DOHH2 (cell line): ENCODE data around the gene LAMA5.

Source experiments
- H3F3A ChIP-seq: fragments of 200-600 bp; sonication (generic), shearing (Covaris generic); 2 replicates; pipeline ENCODE4 v1.6.0; 2016; ENCODE audit warnings: antibody characterized with exemption, mild to moderate bottlenecking; ENCODE audit not compliant: control insufficient read depth, insufficient read depth
- H3K27ac ChIP-seq: fragments of 200-600 bp; sonication (generic); 2 replicates; pipeline ENCODE4 v1.5.1; 2014; ENCODE audit warnings: low read depth, mild to moderate bottlenecking, low read length, moderate library complexity
- H3K27me3 ChIP-seq: fragments of 200-600 bp; sonication (generic); 2 replicates; pipeline ENCODE4 v1.6.1; 2014; ENCODE audit warnings: mild to moderate bottlenecking, low read length, mixed read lengths; ENCODE audit not compliant: control insufficient read depth
- H3K36me3 ChIP-seq: fragments of 200-600 bp; sonication (generic); 2 replicates; pipeline ENCODE4 v1.6.1; 2014; ENCODE audit warnings: mild to moderate bottlenecking, low read length, moderate library complexity, mixed read lengths; ENCODE audit not compliant: control insufficient read depth
- H3K4me1 ChIP-seq: fragments of 200-600 bp; sonication (generic); 2 replicates; pipeline ENCODE4 v1.6.1; 2014; ENCODE audit warnings: mild to moderate bottlenecking, low read length, mixed read lengths; ENCODE audit not compliant: control insufficient read depth
- H3K4me2 ChIP-seq: fragments of 200-600 bp; sonication (generic); 2 replicates; pipeline ENCODE4 v1.6.0; 2014; ENCODE audit warnings: mild to moderate bottlenecking, low read length, moderate library complexity
- H3K4me3 ChIP-seq: fragments of 200-600 bp; sonication (generic); 2 replicates; pipeline ENCODE4 v1.5.1; 2014; ENCODE audit warnings: mild to moderate bottlenecking, low read length, mixed read lengths
- H3K79me2 ChIP-seq: fragments of 200-600 bp; sonication (generic); 2 replicates; pipeline ENCODE4 v1.6.1; 2014; ENCODE audit warnings: mild to moderate bottlenecking, low read length, mixed read lengths; ENCODE audit not compliant: control insufficient read depth
- H3K9me2 ChIP-seq: fragments of 200-600 bp; sonication (generic); replicated peaks from 2 replicates; pipeline ENCODE4 v1.6.1; 2014; ENCODE audit warnings: mild to moderate bottlenecking, low read length, mixed read lengths; ENCODE audit not compliant: control insufficient read depth
- H3K9me3 ChIP-seq: fragments of 200-600 bp; sonication (generic); 2 replicates; pipeline ENCODE4 v1.6.1; 2014; ENCODE audit warnings: antibody characterized with exemption, low read length, mixed read lengths; ENCODE audit not compliant: control insufficient read depth, insufficient read depth
- H4K20me1 ChIP-seq: fragments of 200-600 bp; sonication (generic); 2 replicates; pipeline ENCODE4 v1.6.0; 2014; ENCODE audit warnings: low read depth, mild to moderate bottlenecking, antibody characterized with exemption, low read length, moderate library complexity; ENCODE audit not compliant: control insufficient read depth, insufficient read depth
- EZH2phosphoT487 ChIP-seq: fragments of 200-600 bp; sonication (generic); IDR thresholded peaks from 2 replicates; pipeline ENCODE4 v1.6.1; 2017; ENCODE audit warnings: borderline replicate concordance, mild to moderate bottlenecking, antibody characterized with exemption, low read length, moderate library complexity, mixed read lengths
- TF ChIP-seq, protein P1 (sequence below): fragments of 200-600 bp; sonication (generic); IDR thresholded peaks from one replicate; pipeline ENCODE4 v1.5.1; 2014; ENCODE audit warnings: antibody characterized with exemption, mild to moderate bottlenecking, low read depth, low read length; ENCODE audit not compliant: poor library complexity, severe bottlenecking

LAMA5 gene

DNA sequence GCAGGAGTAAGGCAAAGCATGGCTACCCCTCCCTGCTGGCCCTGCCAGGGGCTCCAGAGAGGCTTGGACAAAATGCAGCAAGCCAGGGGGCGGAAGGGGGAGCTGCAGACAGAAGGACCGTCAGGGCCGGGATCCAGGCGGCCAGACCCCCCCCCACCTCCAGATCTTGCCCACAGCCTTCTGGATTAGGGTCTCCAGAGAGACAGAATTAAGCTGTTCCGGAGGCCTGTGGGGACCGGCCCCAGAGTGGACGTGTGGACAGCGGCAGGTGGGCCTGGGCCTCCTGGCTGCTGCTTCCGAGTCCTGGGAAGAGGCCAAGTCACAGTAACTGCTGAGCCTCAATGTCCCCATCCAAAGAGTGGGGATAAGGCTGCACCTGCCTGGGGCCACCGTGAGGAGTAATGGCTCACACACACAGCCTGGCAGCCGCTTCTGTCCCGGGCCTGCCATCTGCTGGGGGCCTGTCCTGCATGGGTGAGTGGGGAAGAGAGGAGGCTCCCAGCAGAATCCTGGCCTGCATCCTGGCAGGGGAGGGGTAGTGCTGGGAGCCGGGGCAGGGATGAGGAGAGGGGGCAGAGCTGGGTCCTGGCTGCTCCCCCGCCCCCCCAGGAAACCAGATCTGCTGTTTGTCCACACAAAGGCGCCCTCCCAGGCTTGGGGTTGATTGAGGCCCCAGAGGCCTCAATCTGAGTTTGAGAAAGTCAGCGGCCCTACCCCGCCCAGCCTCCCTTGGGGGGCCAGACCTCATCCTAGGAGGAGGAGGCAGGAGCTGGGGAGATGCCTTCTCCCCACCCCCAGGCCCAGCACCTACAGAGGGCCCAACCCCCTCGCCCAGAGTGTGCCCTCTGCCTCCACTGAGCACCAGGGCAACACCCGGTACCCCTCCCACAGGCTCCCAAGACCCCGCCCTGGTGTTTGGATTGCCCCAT is 3.9 kb downstream of the LAMA5 start:
- no peaks in the 10 kb centered on the region for H3K9me2 ChIP-seq
- H3K27me3 ChIP-seq: peaks cover 9% of the 10 kb centered on the region
- peaks cover 9% of the 10 kb centered on the region; the same call in 1 of the 2 replicates for H3F3A ChIP-seq
- no peak overlapping the region for H3K4me2 ChIP-seq
- peaks cover 6% of the 10 kb centered on the region; the same call in 1 of the 2 replicates for H4K20me1 ChIP-seq
- no peak overlapping the region for H3K27ac ChIP-seq
- TF ChIP-seq EZH2phosphoT487: no peak
- TF ChIP-seq, protein P1, sequence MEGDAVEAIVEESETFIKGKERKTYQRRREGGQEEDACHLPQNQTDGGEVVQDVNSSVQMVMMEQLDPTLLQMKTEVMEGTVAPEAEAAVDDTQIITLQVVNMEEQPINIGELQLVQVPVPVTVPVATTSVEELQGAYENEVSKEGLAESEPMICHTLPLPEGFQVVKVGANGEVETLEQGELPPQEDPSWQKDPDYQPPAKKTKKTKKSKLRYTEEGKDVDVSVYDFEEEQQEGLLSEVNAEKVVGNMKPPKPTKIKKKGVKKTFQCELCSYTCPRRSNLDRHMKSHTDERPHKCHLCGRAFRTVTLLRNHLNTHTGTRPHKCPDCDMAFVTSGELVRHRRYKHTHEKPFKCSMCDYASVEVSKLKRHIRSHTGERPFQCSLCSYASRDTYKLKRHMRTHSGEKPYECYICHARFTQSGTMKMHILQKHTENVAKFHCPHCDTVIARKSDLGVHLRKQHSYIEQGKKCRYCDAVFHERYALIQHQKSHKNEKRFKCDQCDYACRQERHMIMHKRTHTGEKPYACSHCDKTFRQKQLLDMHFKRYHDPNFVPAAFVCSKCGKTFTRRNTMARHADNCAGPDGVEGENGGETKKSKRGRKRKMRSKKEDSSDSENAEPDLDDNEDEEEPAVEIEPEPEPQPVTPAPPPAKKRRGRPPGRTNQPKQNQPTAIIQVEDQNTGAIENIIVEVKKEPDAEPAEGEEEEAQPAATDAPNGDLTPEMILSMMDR: peak; percentile 16
- no peak overlapping the region for H3K4me3 ChIP-seq
- peaks cover 22% of the 10 kb centered on the region for H3K79me2 ChIP-seq
- peaks cover 40% of the 10 kb centered on the region for H3K4me1 ChIP-seq
- H3K9me3 ChIP-seq: no peaks in the 10 kb centered on the region
- H3K36me3 ChIP-seq: no peaks in the 10 kb centered on the region

DNA sequence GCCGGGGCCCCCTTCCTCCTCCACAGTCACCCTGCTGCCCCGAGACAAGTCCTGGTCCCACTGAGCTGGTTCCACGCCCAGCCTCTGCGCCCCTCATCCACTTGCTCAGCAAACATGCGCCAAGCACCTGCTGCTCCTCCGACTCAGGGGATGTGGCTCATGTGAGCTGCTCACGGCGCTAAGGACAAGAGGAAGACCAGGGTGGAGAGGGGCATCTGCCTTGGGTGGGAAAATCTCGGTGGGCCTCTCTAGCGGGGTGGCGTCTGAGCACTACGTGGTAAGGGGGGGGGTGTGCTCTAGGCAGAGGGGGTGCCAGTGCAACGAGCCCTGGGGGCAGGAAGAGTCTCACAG is 4.5 kb downstream of the LAMA5 start:
- Histone ChIP-seq H3K36me3 (no peaks in the 10 kb centered on the region), H3K4me3 (no peak overlapping the region), H3K79me2 (peaks cover 22% of the 10 kb centered on the region), H3K4me2 (no peak overlapping the region), H4K20me1 (peaks cover 6% of the 10 kb centered on the region; the same call in 1 of the 2 replicates), H3F3A (peaks cover 9% of the 10 kb centered on the region; the same call in 1 of the 2 replicates), H3K27ac (no peak overlapping the region), H3K9me2 (no peaks in the 10 kb centered on the region), H3K27me3 (peaks cover 2% of the 10 kb centered on the region), H3K4me1 (peaks cover 39% of the 10 kb centered on the region), H3K9me3 (no peaks in the 10 kb centered on the region)
- TF ChIP-seq EZH2phosphoT487: no peak
- TF ChIP-seq, protein P1: no peak

DNA sequence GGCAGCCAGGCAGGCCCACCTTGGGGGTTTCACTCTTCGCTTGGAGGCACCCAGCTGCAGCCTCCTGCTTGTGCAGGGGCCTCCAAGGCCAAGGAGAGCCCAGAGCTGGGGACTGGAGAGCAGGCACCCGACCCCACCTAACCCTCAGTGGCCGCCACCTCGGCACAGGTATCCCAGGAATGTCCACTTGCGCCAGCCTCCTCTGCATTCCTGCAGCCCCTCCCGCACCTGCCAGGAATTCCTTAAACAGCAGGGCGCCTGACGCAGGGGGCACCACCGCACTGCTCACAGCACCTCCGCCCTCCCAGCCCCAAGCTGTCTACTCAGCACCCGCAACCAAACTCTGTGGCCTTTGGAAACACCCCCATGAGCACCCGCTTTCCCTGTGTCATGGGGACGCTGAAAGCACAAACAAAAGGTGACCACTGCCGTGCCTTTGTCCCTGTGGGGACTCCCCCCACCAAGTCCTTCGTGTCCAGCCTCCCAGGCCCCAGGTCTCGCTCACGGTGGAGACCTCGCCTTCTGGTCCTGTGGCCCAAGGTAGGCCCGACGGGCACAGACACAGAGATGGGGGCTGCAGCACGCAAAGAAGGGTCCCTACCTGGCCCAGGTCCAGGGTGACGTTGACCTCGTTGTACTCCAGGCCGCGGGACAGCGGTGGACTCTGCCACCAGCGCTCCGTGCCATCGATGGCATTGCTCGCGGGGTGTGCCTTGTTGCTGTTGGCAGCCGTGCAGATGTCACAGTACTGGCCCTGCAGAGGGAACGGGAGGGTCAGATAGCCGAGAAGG is 5.1 kb downstream of the LAMA5 start:
- peaks cover 36% of the 10 kb centered on the region for H3K4me1 ChIP-seq
- H3K9me2 ChIP-seq: no peaks in the 10 kb centered on the region
- peaks cover 6% of the 10 kb centered on the region; the same call in 1 of the 2 replicates for H4K20me1 ChIP-seq
- H3F3A ChIP-seq: peaks cover 9% of the 10 kb centered on the region; the same call in 1 of the 2 replicates
- TF ChIP-seq, protein P1: no peak
- no peak for TF ChIP-seq EZH2phosphoT487
- H3K79me2 ChIP-seq: peaks cover 22% of the 10 kb centered on the region
- H3K4me3 ChIP-seq: no peak overlapping the region
- H3K4me2 ChIP-seq: no peak overlapping the region
- no peak overlapping the region for H3K27ac ChIP-seq
- H3K36me3 ChIP-seq: no peaks in the 10 kb centered on the region
- no peaks in the 10 kb centered on the region for H3K9me3 ChIP-seq
- no peaks in the 10 kb centered on the region for H3K27me3 ChIP-seq
